Suprapubic skin (tissue), 4 donors: ENCODE measurements around the gene PCTP. TPM values are rescaled to one million over a fixed set of nuclear protein-coding genes. Genes with fewer than 3 reads are reported as not detected.
A peak's percentile ranks its signal among the peaks of the same experiment; 100 is the strongest.

ENCODE experiments used
- DNase-seq, 2 donors: peaks; one replicate each; pipeline ENCODE4 v3.0.0-alpha.2; 2019; ENCODE audit warnings: low spot score in 2 of 2
- H3K27ac ChIP-seq: fragments of 200-600 bp; sonication (generic); one replicate; pipeline ENCODE4 v1.5.1; 2019
- H3K27me3 ChIP-seq: fragments of 200-600 bp; sonication (generic); one replicate; pipeline ENCODE4 v1.5.1; 2019
- H3K36me3 ChIP-seq: fragments of 200-600 bp; sonication (generic); one replicate; pipeline ENCODE4 v1.5.1; 2019
- H3K4me1 ChIP-seq: fragments of 200-600 bp; sonication (generic); one replicate; pipeline ENCODE4 v1.5.1; 2019
- H3K4me3 ChIP-seq: fragments of 200-600 bp; sonication (generic); one replicate; pipeline ENCODE4 v1.5.1; 2019; ENCODE audit warnings: mild to moderate bottlenecking
- H3K9me3 ChIP-seq: fragments of 200-600 bp; sonication (generic); one replicate; pipeline ENCODE4 v1.5.1; 2019
- EP300 ChIP-seq: sonication (generic); formaldehyde crosslinking; IDR thresholded peaks from one replicate; pipeline ENCODE4 v1.6.1; 2017; ENCODE audit warnings: antibody characterized with exemption
- POLR2A ChIP-seq, 2 donors: fragments of 450-650 bp; IDR thresholded peaks; one replicate each; pipeline ENCODE4 v1.6.1; 2017; ENCODE audit warnings: antibody characterized with exemption in 2 of 2, mild to moderate bottlenecking in 2 of 2, moderate library complexity in 2 of 2
- POLR2AphosphoS5 ChIP-seq, 3 donors: sonication (generic); formaldehyde crosslinking; IDR thresholded peaks; one replicate each; pipeline ENCODE4 v1.6.1; 2017; ENCODE audit warnings: antibody characterized with exemption in 3 of 3
- WGBS: methylation state at CpG from one replicate; pipeline ENCODE4 v1.1.5; 2018; 5-methylcytosine and 5-hydroxymethylcytosine counted together
- total RNA-seq, 4 donors: library from RNA; depleted of rRNA; stranded (reverse); fragments of >200 nt; gene quantifications; one replicate each; pipeline ENCODE4 v1.1.0, GENCODE V29; 2016
- TF ChIP-seq, protein P1 (sequence below), 2 donors: fragments of 200-600 bp in 1 of 2; fragments of 450-650 bp in 1 of 2; sonication (generic) in 1 of 2; IDR thresholded peaks; one replicate each; pipeline ENCODE4 v1.5.1; 2016 to 2019; ENCODE audit warnings: antibody characterized with exemption in 2 of 2, mild to moderate bottlenecking in 1 of 2, moderate library complexity in 1 of 2

PCTP gene
- total RNA-seq, 4 donors from 2014 or later = 6.4 to 17.4 (median 11.2) TPM

DNA sequence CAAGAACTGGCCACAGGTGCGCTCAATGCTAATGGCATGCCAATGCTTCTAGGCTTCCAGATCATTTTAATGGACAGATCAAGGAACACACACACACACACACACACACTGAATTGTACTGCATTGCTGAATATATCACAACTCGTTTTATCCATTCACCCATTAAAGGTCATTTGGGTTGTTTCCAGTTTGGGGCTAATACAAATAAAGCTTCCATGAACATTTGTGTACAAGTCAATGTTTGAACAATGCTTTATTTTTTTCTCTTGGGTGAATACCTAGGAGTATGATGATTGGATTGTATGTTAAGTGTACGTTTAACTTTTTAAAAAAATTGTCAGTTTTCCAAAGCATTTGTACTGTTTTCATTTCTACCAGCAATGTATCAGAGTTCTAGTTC is 3.6 kb upstream of the PCTP start:
- Histone ChIP-seq H3K9me3 (no peaks in the 10 kb centered on the region), H3K27ac (no peak overlapping the region), H3K4me1 (peaks cover 10% of the 10 kb centered on the region), H3K27me3 (no peaks in the 10 kb centered on the region), H3K4me3 (no peak overlapping the region), H3K36me3 (no peaks in the 10 kb centered on the region)
- TF ChIP-seq EP300 = no peak
- TF ChIP-seq POLR2AphosphoS5 (IDR thresholded peaks at IDR 0.05) = no peak
- TF ChIP-seq, protein P1, sequence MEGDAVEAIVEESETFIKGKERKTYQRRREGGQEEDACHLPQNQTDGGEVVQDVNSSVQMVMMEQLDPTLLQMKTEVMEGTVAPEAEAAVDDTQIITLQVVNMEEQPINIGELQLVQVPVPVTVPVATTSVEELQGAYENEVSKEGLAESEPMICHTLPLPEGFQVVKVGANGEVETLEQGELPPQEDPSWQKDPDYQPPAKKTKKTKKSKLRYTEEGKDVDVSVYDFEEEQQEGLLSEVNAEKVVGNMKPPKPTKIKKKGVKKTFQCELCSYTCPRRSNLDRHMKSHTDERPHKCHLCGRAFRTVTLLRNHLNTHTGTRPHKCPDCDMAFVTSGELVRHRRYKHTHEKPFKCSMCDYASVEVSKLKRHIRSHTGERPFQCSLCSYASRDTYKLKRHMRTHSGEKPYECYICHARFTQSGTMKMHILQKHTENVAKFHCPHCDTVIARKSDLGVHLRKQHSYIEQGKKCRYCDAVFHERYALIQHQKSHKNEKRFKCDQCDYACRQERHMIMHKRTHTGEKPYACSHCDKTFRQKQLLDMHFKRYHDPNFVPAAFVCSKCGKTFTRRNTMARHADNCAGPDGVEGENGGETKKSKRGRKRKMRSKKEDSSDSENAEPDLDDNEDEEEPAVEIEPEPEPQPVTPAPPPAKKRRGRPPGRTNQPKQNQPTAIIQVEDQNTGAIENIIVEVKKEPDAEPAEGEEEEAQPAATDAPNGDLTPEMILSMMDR (IDR thresholded peaks at IDR 0.05) = no peak
- no peak for TF ChIP-seq POLR2A (IDR thresholded peaks at IDR 0.05)
- 55% methylated on average over 3 of the region's 3 CpGs for WGBS
- no peak for DNase-seq

DNA sequence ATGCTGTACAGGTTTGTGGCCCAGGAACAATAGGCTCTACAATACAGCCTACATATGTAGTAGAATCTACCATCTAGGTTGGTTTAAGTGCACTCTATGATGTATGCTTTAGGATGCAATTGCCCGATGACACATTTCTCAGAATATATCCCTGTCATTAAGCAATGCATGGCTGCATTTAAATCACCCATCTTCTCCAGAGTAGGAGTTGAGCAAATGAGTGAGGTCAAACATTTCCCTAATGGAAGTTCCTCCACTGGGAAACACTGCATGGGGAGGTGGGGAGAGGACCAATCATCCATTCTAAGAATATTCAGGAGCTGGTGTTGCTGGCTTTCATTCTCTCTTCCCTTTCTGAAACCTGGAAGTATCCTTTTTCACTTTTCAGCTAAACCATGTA is 2.0 kb upstream of the PCTP start:
- H3K9me3 ChIP-seq = no peaks in the 10 kb centered on the region
- WGBS = 95% methylated on average over 1 of the region's 1 CpG
- TF ChIP-seq EP300 (no peak), POLR2AphosphoS5 (IDR thresholded peaks at IDR 0.05) (no peak), POLR2A (IDR thresholded peaks at IDR 0.05) (no peak)
- TF ChIP-seq, protein P1 (IDR thresholded peaks at IDR 0.05) = no peak
- H3K27ac ChIP-seq = no peak overlapping the region
- DNase-seq = no peak
- peaks cover 17% of the 10 kb centered on the region for H3K4me1 ChIP-seq
- H3K36me3 ChIP-seq = peaks cover under 1% of the 10 kb centered on the region
- H3K27me3 ChIP-seq = no peaks in the 10 kb centered on the region
- H3K4me3 ChIP-seq = no peak overlapping the region

DNA sequence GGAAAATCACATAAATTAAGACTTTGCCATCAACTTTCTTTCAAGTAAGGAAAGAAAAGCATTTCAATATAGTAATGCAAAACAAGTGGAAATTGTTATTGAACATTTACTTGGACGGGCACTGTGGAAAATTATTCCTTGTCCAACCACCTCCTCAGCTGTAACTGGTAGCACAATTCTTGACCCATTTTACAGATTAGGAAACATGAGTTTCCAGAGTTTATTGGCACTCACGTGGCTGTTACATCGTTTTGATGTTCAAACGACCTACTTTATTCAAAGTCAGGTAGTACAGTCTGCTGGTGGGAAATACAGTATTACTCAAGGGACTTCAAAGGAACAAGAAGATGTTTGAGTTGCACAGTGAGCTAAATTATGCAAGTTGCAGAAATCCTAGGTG is 866 bp upstream of the PCTP start:
- Histone ChIP-seq H3K27me3 (no peaks in the 10 kb centered on the region), H3K27ac (no peak overlapping the region), H3K36me3 (peaks cover 4% of the 10 kb centered on the region), H3K4me1 (peaks cover 17% of the 10 kb centered on the region), H3K9me3 (no peaks in the 10 kb centered on the region), H3K4me3 (no peak overlapping the region)
- no peak for DNase-seq
- TF ChIP-seq POLR2AphosphoS5 (IDR thresholded peaks at IDR 0.05) = no peak
- TF ChIP-seq POLR2A (IDR thresholded peaks at IDR 0.05) = no peak
- no peak for TF ChIP-seq EP300
- 69% methylated on average over 4 of the region's 4 CpGs for WGBS

DNA sequence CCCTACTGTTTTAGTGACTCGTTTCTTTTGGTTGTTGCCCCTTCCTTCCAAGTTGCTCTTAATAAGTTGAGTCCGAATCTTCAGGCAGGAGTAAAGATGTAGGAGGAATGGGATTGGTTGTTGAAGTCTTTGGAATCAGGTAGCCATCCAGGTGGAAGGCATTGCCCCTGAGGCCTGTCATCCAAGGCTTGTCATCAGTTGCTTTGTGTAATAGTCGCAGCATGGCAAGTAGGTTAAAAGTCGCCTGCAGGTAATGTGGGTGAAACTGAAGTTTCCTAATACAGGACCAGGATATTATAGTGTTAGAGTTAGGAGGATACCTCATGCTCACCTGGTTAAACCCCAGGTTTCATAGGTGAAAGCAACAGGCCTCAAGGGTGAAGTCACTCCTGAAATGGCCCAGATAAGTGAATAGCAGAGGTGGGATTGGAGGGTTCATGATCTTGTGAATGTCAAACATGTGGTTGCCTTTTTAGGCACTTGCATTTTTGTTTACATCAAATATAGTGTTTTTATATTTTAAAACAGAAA is 934 bp downstream of the PCTP start:
- DNase-seq = no peak
- Histone ChIP-seq H3K27me3 (no peaks in the 10 kb centered on the region), H3K36me3 (peaks cover 4% of the 10 kb centered on the region), H3K9me3 (no peaks in the 10 kb centered on the region), H3K4me1 (peaks cover 17% of the 10 kb centered on the region), H3K27ac (peak overlapping the region; percentile 69), H3K4me3 (peak overlapping the region; percentile 55)
- TF ChIP-seq POLR2A (IDR thresholded peaks at IDR 0.05) (no peak), POLR2AphosphoS5 (IDR thresholded peaks at IDR 0.05) (no peak), EP300 (no peak)
- TF ChIP-seq, protein P1 (IDR thresholded peaks at IDR 0.05) = no peak
- WGBS = 79% methylated on average over 4 of the region's 4 CpGs

DNA sequence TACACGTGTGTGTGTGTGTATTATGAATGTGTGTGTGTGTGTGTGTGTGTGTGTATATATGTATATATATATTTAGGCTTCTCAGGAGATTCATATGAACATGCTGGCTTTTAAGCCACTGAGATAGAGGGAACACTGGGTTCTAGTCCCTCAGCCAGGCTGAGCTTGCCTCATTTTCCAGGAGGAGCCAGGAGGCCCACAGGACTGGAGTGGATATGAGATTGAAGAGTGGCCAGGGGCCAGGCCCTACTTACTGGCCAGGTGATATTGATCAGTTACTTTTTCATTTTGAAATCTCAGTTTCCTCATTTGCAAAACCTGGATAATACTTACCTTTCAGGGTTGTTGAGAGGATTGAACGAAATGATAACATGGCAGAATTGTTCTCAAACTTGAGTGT is 5.8 kb downstream of the PCTP start:
- TF ChIP-seq EP300 = no peak
- TF ChIP-seq, protein P1 (IDR thresholded peaks at IDR 0.05) = no peak
- no peak for TF ChIP-seq POLR2A (IDR thresholded peaks at IDR 0.05)
- TF ChIP-seq POLR2AphosphoS5 (IDR thresholded peaks at IDR 0.05) = no peak
- WGBS = 95% methylated on average over 2 of the region's 2 CpGs
- Histone ChIP-seq H3K4me3 (no peak overlapping the region), H3K9me3 (no peaks in the 10 kb centered on the region), H3K36me3 (peaks cover 4% of the 10 kb centered on the region), H3K4me1 (peaks cover 19% of the 10 kb centered on the region), H3K27me3 (no peaks in the 10 kb centered on the region), H3K27ac (no peak overlapping the region)
- DNase-seq = no peak

DNA sequence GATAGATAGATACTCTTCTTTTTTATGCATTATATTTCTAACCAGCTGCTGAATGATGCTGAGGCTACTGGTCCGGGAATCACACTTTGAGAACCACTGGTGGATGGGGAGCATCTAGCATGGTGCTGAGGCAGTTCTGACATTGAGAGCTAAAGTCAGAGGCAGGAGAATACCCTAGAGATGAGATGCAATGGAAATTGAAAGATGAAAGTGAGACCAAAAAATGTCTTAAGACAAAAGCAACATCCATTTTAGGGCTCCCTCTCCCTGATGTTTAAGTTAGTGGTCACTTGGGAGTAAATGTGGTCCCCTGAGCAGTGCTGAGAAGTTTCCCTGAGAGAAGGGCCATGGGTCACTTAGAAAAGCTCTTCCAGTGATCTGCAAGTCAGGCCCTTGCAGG is 6.8 kb downstream of the PCTP start:
- TF ChIP-seq POLR2AphosphoS5 (IDR thresholded peaks at IDR 0.05) (no peak), EP300 (no peak), POLR2A (IDR thresholded peaks at IDR 0.05) (no peak)
- TF ChIP-seq, protein P1 (IDR thresholded peaks at IDR 0.05) = no peak
- H3K9me3 ChIP-seq = no peaks in the 10 kb centered on the region
- WGBS = 90% methylated on average over 1 of the region's 1 CpG
- no peak for DNase-seq
- peaks cover 11% of the 10 kb centered on the region for H3K4me1 ChIP-seq
- H3K36me3 ChIP-seq = peaks cover 4% of the 10 kb centered on the region
- no peak overlapping the region for H3K4me3 ChIP-seq
- H3K27ac ChIP-seq = no peak overlapping the region
- H3K27me3 ChIP-seq = no peaks in the 10 kb centered on the region
